Liver (tissue), 9 donors: ENCODE results near the gene KIF17. TPM values are rescaled to one million over a fixed set of nuclear protein-coding genes. Genes with fewer than 3 reads are reported as not detected.

ENCODE experiments used
- DNase-seq: peaks from one replicate; pipeline ENCODE4 v3.0.0-alpha.2; 2017; ENCODE audit warnings: low spot score
- H3K27ac ChIP-seq, 2 donors: one replicate each; pipeline ENCODE4 v1.7.0; 2013; ENCODE audit warnings: inconsistent platforms in 2 of 2, low read length in 2 of 2, control low read depth in 1 of 2, low read depth in 1 of 2, mild to moderate bottlenecking in 1 of 2
- H3K27me3 ChIP-seq, 4 donors: one replicate each; pipeline versions ENCODE4 v1.6.1 to v1.7.0; 2013; ENCODE audit warnings: low read length in 3 of 4, inconsistent platforms in 1 of 4, mild to moderate bottlenecking in 1 of 4, moderate library complexity in 1 of 4; ENCODE audit not compliant: control insufficient read depth in 4 of 4, insufficient read depth in 4 of 4
- H3K36me3 ChIP-seq, 4 donors: one replicate each; pipeline versions ENCODE4 v1.6.1 to v1.7.0; 2013; ENCODE audit warnings: low read length in 3 of 4, mild to moderate bottlenecking in 3 of 4, low read depth in 1 of 4, moderate library complexity in 1 of 4; ENCODE audit not compliant: control insufficient read depth in 4 of 4, insufficient read depth in 3 of 4
- H3K4me1 ChIP-seq, 4 donors: one replicate each; pipeline versions ENCODE4 v1.6.1 to v1.7.0; 2013; ENCODE audit warnings: low read length in 3 of 4, mild to moderate bottlenecking in 3 of 4, moderate library complexity in 1 of 4; ENCODE audit not compliant: control insufficient read depth in 4 of 4, insufficient read depth in 4 of 4
- H3K4me3 ChIP-seq, 3 donors: one replicate each; pipeline versions ENCODE4 v1.6.1 to v1.7.0; 2013; ENCODE audit warnings: low read length in 3 of 3, control low read depth in 1 of 3, low read depth in 1 of 3, mild to moderate bottlenecking in 1 of 3
- H3K9ac ChIP-seq, 2 donors: one replicate each; pipeline ENCODE4 v1.7.0; 2013; ENCODE audit warnings: low read length in 2 of 2, mild to moderate bottlenecking in 2 of 2, moderate library complexity in 2 of 2, control low read depth in 1 of 2, low read depth in 1 of 2
- H3K9me3 ChIP-seq, 4 donors: one replicate each; pipeline versions ENCODE4 v1.6.1 to v1.7.0; 2013; ENCODE audit warnings: low read length in 3 of 4; ENCODE audit not compliant: control insufficient read depth in 4 of 4
- ATF3 ChIP-seq: IDR thresholded peaks from 2 replicates; pipeline ENCODE4 v1.6.1; 2016; ENCODE audit warnings: antibody characterized with exemption
- CTCF ChIP-seq: fragments of 150-350 bp; IDR thresholded peaks from 2 replicates; pipeline ENCODE4 v1.5.1; 2017; ENCODE audit warnings: improper control_type of control experiment, low read depth, low read length; ENCODE audit not compliant: missing input control
- FOXA1 ChIP-seq: IDR thresholded peaks from 2 replicates; pipeline ENCODE4 v1.6.1; 2016; ENCODE audit warnings: antibody characterized with exemption
- FOXA2 ChIP-seq: IDR thresholded peaks from 2 replicates; pipeline ENCODE4 v1.6.1; 2016; ENCODE audit warnings: antibody characterized with exemption
- GABPA ChIP-seq, 2 donors: IDR thresholded peaks in 1 of 2; conservative IDR thresholded peaks in 1 of 2; 2 replicates each; pipeline ENCODE4 v1.6.1; 2016; ENCODE audit warnings: antibody characterized with exemption in 2 of 2, mild to moderate bottlenecking in 1 of 2, moderate library complexity in 1 of 2
- HNF4A ChIP-seq, 2 donors: conservative IDR thresholded peaks; 2 replicates each; pipeline ENCODE4 v1.6.1; 2016; ENCODE audit warnings: antibody characterized with exemption in 2 of 2, mild to moderate bottlenecking in 2 of 2
- HNF4G ChIP-seq: IDR thresholded peaks from 2 replicates; pipeline ENCODE4 v1.6.1; 2016; ENCODE audit warnings: antibody characterized with exemption
- JUND ChIP-seq, 2 donors: IDR thresholded peaks; 2 replicates each; pipeline ENCODE4 v1.6.1; 2016; ENCODE audit warnings: antibody characterized with exemption in 2 of 2
- NR2F2 ChIP-seq: IDR thresholded peaks from 2 replicates; pipeline ENCODE4 v1.6.1; 2016; ENCODE audit warnings: antibody characterized with exemption
- RAD21 ChIP-seq, 2 donors: IDR thresholded peaks; 2 replicates each; pipeline ENCODE4 v1.6.1; 2016; ENCODE audit warnings: antibody characterized with exemption in 2 of 2, mild to moderate bottlenecking in 2 of 2
- SP1 ChIP-seq: IDR thresholded peaks from 2 replicates; pipeline ENCODE4 v1.6.1; 2018; ENCODE audit warnings: antibody characterized with exemption, mild to moderate bottlenecking
- TAF1 ChIP-seq: conservative IDR thresholded peaks from 2 replicates; pipeline ENCODE4 v1.6.1; 2016; ENCODE audit warnings: antibody characterized with exemption, mild to moderate bottlenecking
- YY1 ChIP-seq: IDR thresholded peaks from 2 replicates; pipeline ENCODE4 v1.6.1; 2016; ENCODE audit warnings: antibody characterized with exemption, mild to moderate bottlenecking
- ZBTB33 ChIP-seq: IDR thresholded peaks from 2 replicates; pipeline ENCODE4 v1.6.1; 2016; ENCODE audit warnings: antibody characterized with exemption
- WGBS: extraction: QIAGEN DNeasy Blood & Tissue Kit; methylation state at CpG from one replicate; pipeline ENCODE4 v1.1.7; 2013; 5-methylcytosine and 5-hydroxymethylcytosine counted together
- polyA plus RNA-seq, 2 donors: library from polyadenylated mRNA; stranded (reverse) in 1 of 2; unstranded in 1 of 2; fragments of 200-250 nt in 1 of 2; fragments of >200 nt in 1 of 2; fragmentation: Nextera tagmentation in 1 of 2; extraction: Ambion mirVana in 1 of 2; gene quantifications; one replicate each; pipeline versions ENCODE4 v1.2.1 to v1.2.3, GENCODE V29; 2013 to 2015
- total RNA-seq, 2 donors: library from RNA; depleted of rRNA; stranded (reverse); fragments of >200 nt; gene quantifications; one replicate each; pipeline ENCODE4 v1.2.3, GENCODE V29; 2014
- donor health status: healthy.
- donor health status: healthy.
- donor health status: healthy.
- donor health status: healthy.
- donor health status: healthy.

KIF17 gene
- total and polyA plus RNA-seq, 4 donors, result 1.0 to 2.7 (median 2.0) TPM

- TF ChIP-seq NR2F2 (no peak), HNF4A (conservative IDR thresholded peaks at IDR 0.05) (no peak), JUND (IDR thresholded peaks at IDR 0.05) (no peak), FOXA1 (no peak), FOXA2 (no peak), YY1 (no peak), GABPA (IDR thresholded peaks at IDR 0.05 in 1 of 2, conservative IDR thresholded peaks at IDR 0.05 in 1 of 2) (no peak), ZBTB33 (no peak)
Observed at GRCh38 chr1:20763417-20763816, 45.6 kb upstream of the KIF17 start (continued).

GRCh38 chr1:20760322-20760721 is 42.5 kb upstream of the KIF17 start:
- WGBS, result 97% methylated on average over 6 of the region's 6 CpGs

GRCh38 chr1:20753589-20753988 is 35.8 kb upstream of the KIF17 start:
- TF ChIP-seq SP1 (no peak), RAD21 (IDR thresholded peaks at IDR 0.05) (no peak), HNF4G (no peak), HNF4A (conservative IDR thresholded peaks at IDR 0.05) (no peak), NR2F2 (no peak)
- 95% methylated on average over 3 of the region's 3 CpGs for WGBS
- DNase-seq, result no peak

More at GRCh38 chr1:20760322-20760721, 42.5 kb upstream of the KIF17 start:
- Histone ChIP-seq H3K9ac (no peak overlapping the region), H3K27me3 (no peaks in the 10 kb centered on the region), H3K36me3 (peaks cover 21 to 84% (median 66%) of the 10 kb centered on the region in 4 donors), H3K9me3 (no peaks in the 10 kb centered on the region), H3K4me3 (no peak overlapping the region), H3K4me1 (no peaks in the 10 kb centered on the region), H3K27ac (no peak overlapping the region)
- DNase-seq, result no peak
- TF ChIP-seq CTCF (no peak), FOXA1 (no peak), TAF1 (no peak), ATF3 (no peak), YY1 (no peak), FOXA2 (no peak), HNF4A (conservative IDR thresholded peaks at IDR 0.05) (no peak)

More at GRCh38 chr1:20753589-20753988, 35.8 kb upstream of the KIF17 start:
- Histone ChIP-seq H3K27ac (no peak overlapping the region), H3K27me3 (no peaks in the 10 kb centered on the region), H3K9me3 (no peaks in the 10 kb centered on the region), H3K36me3 (peaks cover 6 to 61% (median 37%) of the 10 kb centered on the region in 4 donors), H3K9ac (no peak overlapping the region), H3K4me1 (no peaks in the 10 kb centered on the region), H3K4me3 (no peak overlapping the region)
